NCI-H524 treated with DMSO at 0.1 percent for 48 hours (cell line): ENCODE data around the gene ADAMTS20.
"Not testable (repeated sequence)": the region's sequence is repeated elsewhere in the genome, so short reads cannot be mapped to it uniquely, and the experiment has no call there.

Experiments
- DNase-seq: peaks from one replicate; lab custom pipeline; 2025; lab: John Stamatoyannopoulos, UW

The ADAMTS20 gene, protein sequence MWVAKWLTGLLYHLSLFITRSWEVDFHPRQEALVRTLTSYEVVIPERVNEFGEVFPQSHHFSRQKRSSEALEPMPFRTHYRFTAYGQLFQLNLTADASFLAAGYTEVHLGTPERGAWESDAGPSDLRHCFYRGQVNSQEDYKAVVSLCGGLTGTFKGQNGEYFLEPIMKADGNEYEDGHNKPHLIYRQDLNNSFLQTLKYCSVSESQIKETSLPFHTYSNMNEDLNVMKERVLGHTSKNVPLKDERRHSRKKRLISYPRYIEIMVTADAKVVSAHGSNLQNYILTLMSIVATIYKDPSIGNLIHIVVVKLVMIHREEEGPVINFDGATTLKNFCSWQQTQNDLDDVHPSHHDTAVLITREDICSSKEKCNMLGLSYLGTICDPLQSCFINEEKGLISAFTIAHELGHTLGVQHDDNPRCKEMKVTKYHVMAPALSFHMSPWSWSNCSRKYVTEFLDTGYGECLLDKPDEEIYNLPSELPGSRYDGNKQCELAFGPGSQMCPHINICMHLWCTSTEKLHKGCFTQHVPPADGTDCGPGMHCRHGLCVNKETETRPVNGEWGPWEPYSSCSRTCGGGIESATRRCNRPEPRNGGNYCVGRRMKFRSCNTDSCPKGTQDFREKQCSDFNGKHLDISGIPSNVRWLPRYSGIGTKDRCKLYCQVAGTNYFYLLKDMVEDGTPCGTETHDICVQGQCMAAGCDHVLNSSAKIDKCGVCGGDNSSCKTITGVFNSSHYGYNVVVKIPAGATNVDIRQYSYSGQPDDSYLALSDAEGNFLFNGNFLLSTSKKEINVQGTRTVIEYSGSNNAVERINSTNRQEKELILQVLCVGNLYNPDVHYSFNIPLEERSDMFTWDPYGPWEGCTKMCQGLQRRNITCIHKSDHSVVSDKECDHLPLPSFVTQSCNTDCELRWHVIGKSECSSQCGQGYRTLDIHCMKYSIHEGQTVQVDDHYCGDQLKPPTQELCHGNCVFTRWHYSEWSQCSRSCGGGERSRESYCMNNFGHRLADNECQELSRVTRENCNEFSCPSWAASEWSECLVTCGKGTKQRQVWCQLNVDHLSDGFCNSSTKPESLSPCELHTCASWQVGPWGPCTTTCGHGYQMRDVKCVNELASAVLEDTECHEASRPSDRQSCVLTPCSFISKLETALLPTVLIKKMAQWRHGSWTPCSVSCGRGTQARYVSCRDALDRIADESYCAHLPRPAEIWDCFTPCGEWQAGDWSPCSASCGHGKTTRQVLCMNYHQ (N-terminal part only)

DNA sequence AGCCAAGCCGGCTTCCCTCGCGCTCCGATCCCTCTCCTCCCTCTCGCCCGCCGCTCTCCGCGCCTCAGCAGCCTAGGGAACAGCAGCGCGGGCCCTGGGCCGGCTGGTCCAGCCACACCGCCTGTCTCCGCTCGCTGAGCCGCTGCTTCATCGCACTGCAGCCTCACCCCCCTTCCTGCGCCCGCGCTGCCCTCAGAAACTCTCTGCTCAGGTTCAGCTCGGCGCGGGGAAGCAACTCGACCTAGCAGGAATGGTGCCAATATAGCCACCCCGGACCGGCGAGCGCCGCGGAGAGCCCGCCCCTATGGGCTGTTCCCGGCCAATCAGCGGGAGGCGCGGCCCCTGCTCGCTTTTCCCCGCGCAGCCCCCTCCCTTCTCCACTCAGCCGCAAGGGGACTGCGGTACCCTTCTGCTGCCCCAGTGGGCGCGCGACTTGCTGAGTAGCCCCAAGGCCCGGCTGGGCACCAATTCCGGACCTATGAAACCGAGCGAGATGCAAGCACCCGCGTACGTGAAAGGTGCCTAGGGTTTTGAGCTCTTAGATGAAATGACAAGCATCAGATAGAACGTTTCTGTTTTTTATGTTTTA lies at the start of gene ADAMTS20:
ADAMTS20 (minus strand) TSS at position 233 of the 589 bp plus-strand sequence. CDS start 282 bp downstream, outside the sequence.
- DNase-seq, result peak; percentile 64

DNA sequence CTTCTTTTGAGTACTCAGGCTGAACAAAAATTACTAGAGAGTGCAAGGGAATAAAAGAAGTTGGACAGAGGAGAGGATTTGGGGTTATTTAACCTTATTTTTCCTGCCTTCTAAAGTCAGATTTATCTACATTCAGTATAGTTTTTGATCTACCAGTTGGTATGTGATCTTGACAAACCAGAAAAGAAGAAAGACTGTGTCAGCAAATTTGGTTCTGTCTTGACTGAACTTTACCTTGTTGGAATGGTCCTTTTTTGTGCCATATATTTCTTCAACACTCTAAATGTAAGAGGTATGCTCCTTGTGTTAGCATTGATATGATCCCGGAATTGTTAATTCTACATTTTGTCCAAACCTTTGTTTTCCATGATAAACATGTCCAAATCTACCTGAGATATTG lies 47.7 kb upstream of the ADAMTS20 start:
- no peak for DNase-seq

GRCh38 chr12:43599066-43599465 lies 47.1 kb upstream of the ADAMTS20 start:
- DNase-seq, result no peak

DNA sequence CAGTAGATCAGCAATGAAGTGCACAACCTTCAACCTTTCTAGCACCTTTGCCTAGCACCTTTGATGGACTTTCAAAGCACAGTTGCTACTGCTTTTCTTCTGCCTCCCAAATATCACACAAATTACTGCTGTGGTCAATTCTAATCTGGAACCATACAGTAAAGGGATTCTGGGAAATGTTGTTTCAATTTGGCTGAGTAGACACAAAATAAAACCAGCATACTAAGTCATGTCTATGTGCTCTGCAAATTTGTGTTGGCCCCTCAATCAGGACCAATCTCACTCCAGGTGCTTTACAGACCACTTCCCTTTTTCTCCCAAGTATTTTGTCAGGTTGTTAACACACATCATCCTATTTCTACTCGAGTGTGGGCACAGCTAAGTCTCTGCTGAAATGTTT lies 38.3 kb upstream of the ADAMTS20 start:
- no peak for DNase-seq

DNA sequence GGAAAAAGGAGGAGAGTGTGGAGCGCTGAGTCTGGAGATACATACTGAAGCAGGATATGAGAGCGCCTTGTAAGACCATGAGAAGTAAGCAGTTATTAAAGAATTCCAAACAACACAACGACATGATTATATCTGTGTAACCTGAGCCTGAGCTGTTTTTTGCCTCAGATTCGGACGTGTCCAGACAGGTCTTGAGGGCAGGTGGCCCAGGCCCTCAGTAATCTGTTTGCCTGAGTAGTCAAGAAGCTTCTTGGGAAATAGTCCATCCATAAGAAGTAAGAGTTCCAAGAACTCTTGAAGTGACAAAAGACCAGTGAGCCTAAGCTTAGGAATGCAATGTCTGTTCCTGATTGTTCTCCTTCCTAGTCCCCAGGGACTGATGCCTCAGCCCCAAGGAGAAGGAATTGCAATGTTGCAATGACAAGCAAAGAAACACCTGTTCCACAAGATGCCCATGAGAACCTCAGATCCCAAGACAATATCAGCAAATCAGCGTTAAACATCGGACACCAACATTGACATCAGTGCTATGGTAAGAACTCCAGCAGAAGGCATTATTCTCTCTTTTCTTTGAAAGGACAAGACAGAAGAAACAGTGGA lies 34.7 kb upstream of the ADAMTS20 start:
- no peak for DNase-seq

GRCh38 chr12:43585676-43586075 lies 33.7 kb upstream of the ADAMTS20 start:
- no peak for DNase-seq

DNA sequence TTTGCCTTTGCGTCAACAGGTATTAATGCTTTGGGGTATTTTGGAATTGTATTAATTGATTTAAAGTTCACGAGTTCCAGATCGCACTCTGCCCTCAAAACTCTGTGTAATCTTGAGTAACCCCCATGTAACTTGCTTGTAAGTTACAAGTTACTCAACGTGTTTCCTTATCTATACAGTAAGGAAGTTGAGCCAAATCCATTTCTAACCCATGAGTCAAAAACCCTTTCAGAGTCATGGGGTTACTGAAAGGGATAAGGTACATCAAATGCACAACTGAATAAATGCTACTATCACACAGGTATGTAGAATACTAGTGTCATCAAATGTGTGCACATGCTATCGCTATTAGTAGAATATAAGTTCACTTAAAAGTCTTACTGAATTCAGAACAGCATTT lies 28.6 kb upstream of the ADAMTS20 start:
- DNase-seq, result no peak

GRCh38 chr12:43579206-43579605 lies 27.2 kb upstream of the ADAMTS20 start:
- DNase-seq, result no peak

- no peak for DNase-seq
Observed at GRCh38 chr12:43578782-43579181, 26.8 kb upstream of the ADAMTS20 start.

DNA sequence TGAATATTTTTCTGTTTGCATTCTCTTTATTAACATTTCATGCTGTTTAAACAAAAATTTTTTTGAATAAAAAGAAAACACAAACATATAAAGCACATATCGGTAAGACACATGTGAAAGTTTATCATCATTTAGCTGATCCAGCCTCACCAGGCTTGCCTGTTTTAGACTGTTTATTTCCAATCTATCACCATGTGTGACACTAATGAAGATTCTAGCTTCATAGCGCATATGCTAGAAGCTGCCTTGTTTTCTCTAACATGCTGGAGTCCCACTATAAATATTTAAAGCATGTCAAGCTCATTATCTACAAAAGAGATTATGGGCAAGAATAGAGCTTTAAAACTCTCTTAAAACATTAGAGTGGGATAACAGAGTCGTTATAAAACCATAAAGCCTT lies 25.4 kb upstream of the ADAMTS20 start:
- DNase-seq, result no peak

DNA sequence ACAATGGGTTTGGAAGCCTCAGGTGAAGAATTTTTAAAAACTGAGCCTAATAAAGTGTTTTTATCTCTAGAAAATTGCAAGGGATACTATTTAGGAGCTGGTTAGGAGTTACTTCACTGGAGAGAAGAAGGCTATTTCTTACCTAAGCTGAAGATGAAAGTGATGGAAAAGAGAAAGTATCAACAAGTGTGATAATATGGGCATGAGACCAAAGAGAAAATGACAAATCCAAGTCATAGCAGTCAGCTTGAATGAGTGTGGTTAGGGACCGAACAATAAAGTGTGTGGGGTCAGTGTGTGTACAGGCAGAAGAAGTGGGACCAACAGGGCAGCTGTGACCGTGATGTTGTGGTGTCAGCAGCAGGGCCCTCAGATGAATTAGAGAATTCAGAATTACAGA lies 24.2 kb upstream of the ADAMTS20 start:
- no peak for DNase-seq

DNA sequence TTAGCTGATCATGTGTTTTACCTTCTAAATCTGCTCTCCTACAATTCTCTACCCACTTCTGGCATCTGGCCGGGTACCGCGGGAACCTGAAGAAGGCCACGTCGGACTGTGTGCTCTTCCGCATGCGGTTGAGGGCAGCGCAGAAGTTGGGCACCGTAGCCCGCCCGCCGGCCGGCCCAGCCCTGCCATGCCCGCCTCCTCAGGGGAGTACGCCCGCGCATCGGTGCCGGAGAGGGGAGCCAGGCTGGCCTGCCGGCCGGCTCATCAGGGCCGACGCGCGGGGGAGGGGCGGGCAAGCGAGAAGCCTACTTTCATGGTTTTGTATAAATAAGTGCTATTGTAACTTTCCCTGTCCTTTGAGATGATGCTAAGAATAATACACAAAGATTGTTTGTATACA lies 19.9 kb upstream of the ADAMTS20 start:
- DNase-seq, result no peak

DNA sequence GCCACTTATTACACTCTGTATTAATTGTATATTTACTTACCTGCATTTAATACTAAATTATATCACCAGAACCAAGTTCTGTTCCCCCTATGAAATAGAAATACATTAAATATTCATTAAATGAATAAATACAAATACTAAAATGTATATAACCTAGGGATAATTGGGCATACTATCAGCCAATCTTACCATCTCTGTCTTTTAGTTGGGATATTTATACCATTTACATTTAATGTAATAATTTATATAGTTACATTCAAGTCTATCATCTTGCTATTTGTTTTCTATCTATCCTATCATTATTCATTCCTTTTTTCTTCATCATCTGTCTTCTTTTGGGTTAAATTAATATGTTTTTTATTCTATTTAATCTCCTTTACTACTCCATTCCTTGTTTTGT lies 4.1 kb upstream of the ADAMTS20 start:
- no peak for DNase-seq

DNA sequence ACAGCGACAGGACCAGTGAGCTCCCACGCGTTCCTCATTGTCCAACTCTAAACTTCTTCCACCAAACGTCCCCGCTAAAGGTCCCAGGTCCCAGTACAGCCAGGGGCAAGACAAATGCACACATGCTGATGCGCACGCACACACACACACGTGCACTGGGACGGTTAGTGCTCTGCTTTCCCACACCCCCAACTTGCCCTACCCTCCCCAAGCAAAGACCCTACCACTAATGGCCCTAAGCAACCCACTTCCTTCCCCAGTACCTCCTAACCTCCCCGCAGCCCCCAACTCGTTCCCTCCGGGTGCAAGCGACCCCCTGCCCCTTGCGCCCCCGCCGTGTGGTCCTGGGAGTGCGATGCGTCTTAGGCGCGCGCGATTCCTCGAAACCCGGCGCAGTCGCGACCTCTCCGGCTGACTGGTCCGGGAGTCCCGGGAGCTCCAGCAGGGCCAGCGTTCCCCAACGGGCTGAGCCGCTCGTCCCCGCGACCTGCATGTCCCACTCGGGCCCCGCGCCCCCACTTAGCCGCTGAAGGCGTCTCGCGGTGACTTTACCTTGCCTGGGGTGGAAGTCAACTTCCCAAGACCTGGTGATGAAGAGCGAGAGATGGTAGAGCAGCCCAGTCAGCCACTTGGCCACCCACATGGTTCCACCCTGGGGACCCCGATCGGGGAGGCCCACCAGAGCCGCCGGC lies 578 bp downstream of the ADAMTS20 start:
- DNase-seq, result no peak

GRCh38 chr12:43550831-43551271 lies 1.2 kb downstream of the ADAMTS20 start:
- no peak for DNase-seq

GRCh38 chr12:43544703-43545102 lies 7.3 kb downstream of the ADAMTS20 start:
- DNase-seq, result no peak

DNA sequence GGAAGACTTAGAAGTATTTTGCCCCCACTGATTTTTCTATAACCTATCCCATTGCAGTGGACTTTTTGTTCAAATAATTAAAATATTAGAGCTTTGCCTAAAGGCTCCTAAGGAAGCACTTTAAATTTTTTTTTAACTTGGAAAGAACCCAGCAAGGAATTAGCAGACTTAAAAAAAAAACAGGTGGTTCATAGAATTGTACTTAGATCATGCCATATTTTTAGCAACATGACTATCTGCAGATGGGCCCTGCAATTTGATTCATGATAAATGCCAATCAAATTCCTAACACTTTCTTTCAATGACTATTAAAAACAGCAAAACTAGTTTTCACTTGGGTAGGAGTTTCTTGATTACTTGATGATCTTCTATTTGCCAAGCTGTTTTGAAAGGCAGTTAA lies 11.5 kb downstream of the ADAMTS20 start:
- no peak for DNase-seq

- not testable (repeated sequence) for DNase-seq
Observed at GRCh38 chr12:43537675-43538074, 14.3 kb downstream of the ADAMTS20 start.

- DNase-seq, result no peak
Observed at GRCh38 chr12:43516045-43516444, 36.0 kb downstream of the ADAMTS20 start.

GRCh38 chr12:43501703-43502102 lies 50.3 kb downstream of the ADAMTS20 start:
- no peak for DNase-seq

DNA sequence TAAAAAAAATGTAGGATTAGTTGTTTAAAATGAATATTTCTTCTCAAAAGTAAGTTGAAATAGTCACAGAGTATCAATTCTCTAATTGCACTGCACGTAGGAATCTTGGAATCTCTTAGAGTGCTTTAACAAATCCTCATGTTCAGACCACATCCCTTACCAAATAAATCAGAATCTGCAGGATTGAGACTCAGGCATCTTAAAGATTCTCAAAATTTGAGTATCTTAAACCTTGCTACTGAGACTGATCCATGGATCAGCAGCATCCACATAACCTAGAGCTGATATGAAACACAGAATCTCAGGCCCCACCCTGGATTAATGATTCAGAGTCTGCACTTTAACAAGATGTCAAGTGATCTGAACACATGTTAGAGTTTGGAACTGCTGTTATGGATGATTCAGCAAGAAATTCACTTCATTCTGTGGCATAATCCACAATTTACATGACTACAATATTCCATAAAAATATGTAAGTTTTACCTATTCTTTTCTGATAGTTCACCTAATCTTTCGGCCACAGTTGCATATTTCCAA lies 58.7 kb downstream of the ADAMTS20 start:
- no peak for DNase-seq
